Effector memory CD4-positive, alpha-beta T cell (primary cell): ENCODE results near the gene ARMC2.
"Not testable (repeated sequence)": the region's sequence is repeated elsewhere in the genome, so short reads cannot be mapped to it uniquely, and the experiment has no call there.

Experiments used
- DNase-seq, 3 donors: peaks; one replicate each; pipeline ENCODE4 v3.0.0-alpha.2; 2020
- H3K27ac ChIP-seq: 2 replicates; pipeline ENCODE4 v1.7.0; 2013; ENCODE audit warnings: mild to moderate bottlenecking, low read length, moderate library complexity; ENCODE audit not compliant: insufficient read depth, poor library complexity, severe bottlenecking
- H3K27me3 ChIP-seq: replicated peaks from 2 replicates; pipeline ENCODE4 v1.7.0; 2013; ENCODE audit warnings: mild to moderate bottlenecking, low read length; ENCODE audit not compliant: insufficient read depth, control insufficient read depth, poor library complexity, severe bottlenecking
- H3K36me3 ChIP-seq: 2 replicates; pipeline ENCODE4 v1.7.0; 2013; ENCODE audit warnings: mild to moderate bottlenecking, low read length, moderate library complexity; ENCODE audit not compliant: control insufficient read depth, insufficient read depth
- H3K4me1 ChIP-seq: 2 replicates; pipeline ENCODE4 v1.7.0; 2013; ENCODE audit warnings: low read length, mild to moderate bottlenecking; ENCODE audit not compliant: control insufficient read depth, insufficient read depth, poor library complexity, severe bottlenecking
- H3K4me3 ChIP-seq: 2 replicates; pipeline ENCODE4 v1.7.0; 2013; ENCODE audit warnings: low read length, low read depth, mild to moderate bottlenecking; ENCODE audit not compliant: insufficient read depth, poor library complexity, severe bottlenecking
- H3K9me3 ChIP-seq: 2 replicates; pipeline ENCODE4 v1.7.0; 2013; ENCODE audit warnings: mild to moderate bottlenecking, low read length, moderate library complexity; ENCODE audit not compliant: control insufficient read depth

ARMC2 gene

GRCh38 chr6:108845145-108845544 is 3.1 kb upstream of the ARMC2 start:
- Histone ChIP-seq H3K4me3 (no peak overlapping the region), H3K27ac (no peak overlapping the region)

GRCh38 chr6:108846101-108846500 is 2.1 kb upstream of the ARMC2 start:
- no peak for DNase-seq
- Histone ChIP-seq H3K4me1 (peaks cover 6% of the 10 kb centered on the region), H3K9me3 (no peaks in the 10 kb centered on the region), H3K27ac (no peak overlapping the region), H3K27me3 (no peaks in the 10 kb centered on the region), H3K4me3 (no peak overlapping the region), H3K36me3 (no peaks in the 10 kb centered on the region)

More at GRCh38 chr6:108845145-108845544, 3.1 kb upstream of the ARMC2 start:
- Histone ChIP-seq H3K9me3 (no peaks in the 10 kb centered on the region), H3K36me3 (no peaks in the 10 kb centered on the region), H3K27me3 (no peaks in the 10 kb centered on the region), H3K4me1 (peaks cover 6% of the 10 kb centered on the region)
- DNase-seq, result no peak

- H3K27ac ChIP-seq, result no peak overlapping the region
- H3K9me3 ChIP-seq, result no peaks in the 10 kb centered on the region
- no peak overlapping the region for H3K4me3 ChIP-seq
- no peak for DNase-seq
- no peaks in the 10 kb centered on the region for H3K27me3 ChIP-seq
- H3K36me3 ChIP-seq, result no peaks in the 10 kb centered on the region
- H3K4me1 ChIP-seq, result peaks cover 6% of the 10 kb centered on the region
These were observed 1.6 kb upstream of the ARMC2 start for GRCh38 chr6:108846628-108847027.

- peak overlapping the region; percentile 74 for H3K27ac ChIP-seq
- DNase-seq, result no peak
- H3K27me3 ChIP-seq, result no peaks in the 10 kb centered on the region
- peaks cover 6% of the 10 kb centered on the region for H3K4me1 ChIP-seq
- H3K4me3 ChIP-seq, result peak overlapping the region; percentile 84
- H3K9me3 ChIP-seq, result no peaks in the 10 kb centered on the region
- H3K36me3 ChIP-seq, result no peaks in the 10 kb centered on the region
These were observed 495 bp upstream of the ARMC2 start for GRCh38 chr6:108847738-108848115.

GRCh38 chr6:108850669-108851465 is 2.6 kb downstream of the ARMC2 start:
- H3K4me3 ChIP-seq, result no peak overlapping the region
- H3K4me1 ChIP-seq, result peaks cover 6% of the 10 kb centered on the region
- no peaks in the 10 kb centered on the region for H3K9me3 ChIP-seq
- no peaks in the 10 kb centered on the region for H3K27me3 ChIP-seq
- H3K27ac ChIP-seq, result no peak overlapping the region
- DNase-seq, result no peak
- peaks cover 7% of the 10 kb centered on the region for H3K36me3 ChIP-seq

- no peak overlapping the region for H3K4me3 ChIP-seq
- H3K27me3 ChIP-seq, result no peaks in the 10 kb centered on the region
- peaks cover 6% of the 10 kb centered on the region for H3K4me1 ChIP-seq
- no peaks in the 10 kb centered on the region for H3K9me3 ChIP-seq
- H3K27ac ChIP-seq, result no peak overlapping the region
- peaks cover 7% of the 10 kb centered on the region for H3K36me3 ChIP-seq
- no peak for DNase-seq
These were observed 3.5 kb downstream of the ARMC2 start for GRCh38 chr6:108851756-108852155.

- peaks cover 10% of the 10 kb centered on the region for H3K36me3 ChIP-seq
- no peak for DNase-seq
- peaks cover 4% of the 10 kb centered on the region for H3K4me1 ChIP-seq
- H3K9me3 ChIP-seq, result no peaks in the 10 kb centered on the region
- H3K27me3 ChIP-seq, result no peaks in the 10 kb centered on the region
- no peak overlapping the region for H3K4me3 ChIP-seq
- no peak overlapping the region for H3K27ac ChIP-seq
These were observed 4.9 kb downstream of the ARMC2 start for GRCh38 chr6:108853077-108853476.

GRCh38 chr6:108862479-108863191 is 14.4 kb downstream of the ARMC2 start:
- no peak overlapping the region for H3K27ac ChIP-seq

GRCh38 chr6:108865751-108866286 is 17.6 kb downstream of the ARMC2 start:
- H3K27ac ChIP-seq, H3K36me3 ChIP-seq, H3K27me3 ChIP-seq, H3K9me3 ChIP-seq, H3K4me3 ChIP-seq, H3K4me1 ChIP-seq, DNase-seq: not testable (repeated sequence)

More at GRCh38 chr6:108862479-108863191, 14.4 kb downstream of the ARMC2 start:
- Histone ChIP-seq H3K36me3 (peaks cover 11% of the 10 kb centered on the region), H3K4me1 (peaks cover 4% of the 10 kb centered on the region), H3K27me3 (no peaks in the 10 kb centered on the region), H3K9me3 (no peaks in the 10 kb centered on the region), H3K4me3 (no peak overlapping the region)
- no peak for DNase-seq

GRCh38 chr6:108866798-108867197 is 18.6 kb downstream of the ARMC2 start:
- Histone ChIP-seq H3K4me3 (no peak overlapping the region), H3K4me1 (peaks cover 4% of the 10 kb centered on the region), H3K36me3 (no peaks in the 10 kb centered on the region), H3K27ac (no peak overlapping the region), H3K27me3 (no peaks in the 10 kb centered on the region), H3K9me3 (no peaks in the 10 kb centered on the region)
- no peak for DNase-seq
